ENCODE results near the gene CP. TPM values are rescaled to one million over a fixed set of nuclear protein-coding genes. Genes with fewer than 3 reads are reported as not detected.

CP gene
- total and polyA plus RNA-seq, 2 of the 13 experiments (the other 11 are each of a cell fraction or from before 2014, with no cell fraction given): 42.6 to 789 TPM

DNA sequence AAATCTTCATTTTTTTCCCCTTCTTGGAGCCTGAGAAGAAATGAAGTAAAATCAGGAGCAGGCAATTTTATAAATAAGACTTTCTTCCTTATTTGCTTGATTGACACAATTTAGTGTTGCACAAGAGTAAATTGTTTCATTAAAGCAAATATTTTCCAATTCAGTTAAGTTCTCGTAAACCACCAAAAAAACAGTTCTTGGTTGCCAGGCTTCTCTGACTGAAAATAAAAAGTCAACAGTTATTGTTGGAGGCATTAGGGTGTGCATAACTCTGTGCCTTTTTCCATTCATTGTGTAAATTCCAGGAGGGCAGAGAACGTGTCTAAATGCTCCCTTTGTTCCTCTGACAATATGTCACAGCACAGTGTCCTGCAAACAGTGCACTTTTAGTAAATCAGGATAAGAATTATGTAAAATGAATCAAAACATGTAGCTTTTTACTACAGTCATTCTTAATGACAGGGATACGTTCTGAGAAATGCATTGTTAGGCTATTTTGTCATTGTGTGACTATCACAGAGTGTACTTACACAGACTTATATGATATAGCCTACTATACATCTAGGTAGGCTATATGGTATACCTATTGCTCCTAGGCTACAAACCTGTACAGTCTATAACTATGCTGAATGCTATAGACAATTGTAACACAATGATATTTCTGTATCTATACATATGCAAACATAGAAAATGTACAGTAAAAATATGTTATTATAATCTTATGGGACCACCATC lies at the start of gene CP (continued):
- TF ChIP-seq POLR2G (IDR thresholded peaks at IDR 0.05; ENCODE audit: low read depth, low read length) (peak; percentile 54), KMT2B (CRISPR knock-in tag; IDR thresholded peaks at IDR 0.05) (peak; percentile 32; the same call in 1 of the 2 replicates), ARNT2 (CRISPR knock-in tag; IDR thresholded peaks at IDR 0.05; ENCODE audit: low read depth) (no peak), KDM5A (IDR thresholded peaks at IDR 0.05; ENCODE audit: borderline replicate concordance, low read length) (peak; percentile 54; the same call in 1 of the 2 replicates), ZMYM2 (CRISPR knock-in tag; IDR thresholded peaks at IDR 0.05) (no peak), POLR2AphosphoS5 (IDR thresholded peaks at IDR 0.05; ENCODE audit: low read depth, low read length) (peak; percentile 70), ZFP1 (CRISPR knock-in tag; IDR thresholded peaks at IDR 0.05) (no peak), SRSF9 (IDR thresholded peaks at IDR 0.05; ENCODE audit: borderline replicate concordance, insufficient read depth, low read depth, low read length, poor library complexity, severe bottlenecking) (no peak), HNRNPUL1 (IDR thresholded peaks at IDR 0.05; ENCODE audit: low read depth, low read length) (no peak), ZNF883 (CRISPR knock-in tag; IDR thresholded peaks at IDR 0.05; ENCODE audit: not compliant biosample characterization) (no peak), HMG20B (CRISPR knock-in tag; conservative IDR thresholded peaks at IDR 0.05) (0 out of 2 replicates have a peak, but pooled peaks have one; percentile 14), ZFY (CRISPR knock-in tag; IDR thresholded peaks at IDR 0.05) (no peak), ZNF772 (CRISPR knock-in tag; IDR thresholded peaks at IDR 0.05) (0 out of 2 replicates have a peak, but pooled peaks have one; percentile 21), TBX3 (IDR thresholded peaks at IDR 0.05; ENCODE audit: borderline replicate concordance) (peak; percentile 53; the same call in 1 of the 2 replicates), PITX1 (CRISPR knock-in tag; IDR thresholded peaks at IDR 0.05) (peak; percentile 80; the same call in 1 of the 2 replicates)
- TF ChIP-seq, protein P1, sequence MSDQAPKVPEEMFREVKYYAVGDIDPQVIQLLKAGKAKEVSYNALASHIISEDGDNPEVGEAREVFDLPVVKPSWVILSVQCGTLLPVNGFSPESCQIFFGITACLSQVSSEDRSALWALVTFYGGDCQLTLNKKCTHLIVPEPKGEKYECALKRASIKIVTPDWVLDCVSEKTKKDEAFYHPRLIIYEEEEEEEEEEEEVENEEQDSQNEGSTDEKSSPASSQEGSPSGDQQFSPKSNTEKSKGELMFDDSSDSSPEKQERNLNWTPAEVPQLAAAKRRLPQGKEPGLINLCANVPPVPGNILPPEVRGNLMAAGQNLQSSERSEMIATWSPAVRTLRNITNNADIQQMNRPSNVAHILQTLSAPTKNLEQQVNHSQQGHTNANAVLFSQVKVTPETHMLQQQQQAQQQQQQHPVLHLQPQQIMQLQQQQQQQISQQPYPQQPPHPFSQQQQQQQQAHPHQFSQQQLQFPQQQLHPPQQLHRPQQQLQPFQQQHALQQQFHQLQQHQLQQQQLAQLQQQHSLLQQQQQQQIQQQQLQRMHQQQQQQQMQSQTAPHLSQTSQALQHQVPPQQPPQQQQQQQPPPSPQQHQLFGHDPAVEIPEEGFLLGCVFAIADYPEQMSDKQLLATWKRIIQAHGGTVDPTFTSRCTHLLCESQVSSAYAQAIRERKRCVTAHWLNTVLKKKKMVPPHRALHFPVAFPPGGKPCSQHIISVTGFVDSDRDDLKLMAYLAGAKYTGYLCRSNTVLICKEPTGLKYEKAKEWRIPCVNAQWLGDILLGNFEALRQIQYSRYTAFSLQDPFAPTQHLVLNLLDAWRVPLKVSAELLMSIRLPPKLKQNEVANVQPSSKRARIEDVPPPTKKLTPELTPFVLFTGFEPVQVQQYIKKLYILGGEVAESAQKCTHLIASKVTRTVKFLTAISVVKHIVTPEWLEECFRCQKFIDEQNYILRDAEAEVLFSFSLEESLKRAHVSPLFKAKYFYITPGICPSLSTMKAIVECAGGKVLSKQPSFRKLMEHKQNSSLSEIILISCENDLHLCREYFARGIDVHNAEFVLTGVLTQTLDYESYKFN (CRISPR knock-in tag; conservative IDR thresholded peaks at IDR 0.05): peak; percentile 63
- TF ChIP-seq, protein P2, sequence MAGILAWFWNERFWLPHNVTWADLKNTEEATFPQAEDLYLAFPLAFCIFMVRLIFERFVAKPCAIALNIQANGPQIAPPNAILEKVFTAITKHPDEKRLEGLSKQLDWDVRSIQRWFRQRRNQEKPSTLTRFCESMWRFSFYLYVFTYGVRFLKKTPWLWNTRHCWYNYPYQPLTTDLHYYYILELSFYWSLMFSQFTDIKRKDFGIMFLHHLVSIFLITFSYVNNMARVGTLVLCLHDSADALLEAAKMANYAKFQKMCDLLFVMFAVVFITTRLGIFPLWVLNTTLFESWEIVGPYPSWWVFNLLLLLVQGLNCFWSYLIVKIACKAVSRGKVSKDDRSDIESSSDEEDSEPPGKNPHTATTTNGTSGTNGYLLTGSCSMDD (CRISPR knock-in tag; IDR thresholded peaks at IDR 0.05): no peak
- TF ChIP-seq, protein P3, sequence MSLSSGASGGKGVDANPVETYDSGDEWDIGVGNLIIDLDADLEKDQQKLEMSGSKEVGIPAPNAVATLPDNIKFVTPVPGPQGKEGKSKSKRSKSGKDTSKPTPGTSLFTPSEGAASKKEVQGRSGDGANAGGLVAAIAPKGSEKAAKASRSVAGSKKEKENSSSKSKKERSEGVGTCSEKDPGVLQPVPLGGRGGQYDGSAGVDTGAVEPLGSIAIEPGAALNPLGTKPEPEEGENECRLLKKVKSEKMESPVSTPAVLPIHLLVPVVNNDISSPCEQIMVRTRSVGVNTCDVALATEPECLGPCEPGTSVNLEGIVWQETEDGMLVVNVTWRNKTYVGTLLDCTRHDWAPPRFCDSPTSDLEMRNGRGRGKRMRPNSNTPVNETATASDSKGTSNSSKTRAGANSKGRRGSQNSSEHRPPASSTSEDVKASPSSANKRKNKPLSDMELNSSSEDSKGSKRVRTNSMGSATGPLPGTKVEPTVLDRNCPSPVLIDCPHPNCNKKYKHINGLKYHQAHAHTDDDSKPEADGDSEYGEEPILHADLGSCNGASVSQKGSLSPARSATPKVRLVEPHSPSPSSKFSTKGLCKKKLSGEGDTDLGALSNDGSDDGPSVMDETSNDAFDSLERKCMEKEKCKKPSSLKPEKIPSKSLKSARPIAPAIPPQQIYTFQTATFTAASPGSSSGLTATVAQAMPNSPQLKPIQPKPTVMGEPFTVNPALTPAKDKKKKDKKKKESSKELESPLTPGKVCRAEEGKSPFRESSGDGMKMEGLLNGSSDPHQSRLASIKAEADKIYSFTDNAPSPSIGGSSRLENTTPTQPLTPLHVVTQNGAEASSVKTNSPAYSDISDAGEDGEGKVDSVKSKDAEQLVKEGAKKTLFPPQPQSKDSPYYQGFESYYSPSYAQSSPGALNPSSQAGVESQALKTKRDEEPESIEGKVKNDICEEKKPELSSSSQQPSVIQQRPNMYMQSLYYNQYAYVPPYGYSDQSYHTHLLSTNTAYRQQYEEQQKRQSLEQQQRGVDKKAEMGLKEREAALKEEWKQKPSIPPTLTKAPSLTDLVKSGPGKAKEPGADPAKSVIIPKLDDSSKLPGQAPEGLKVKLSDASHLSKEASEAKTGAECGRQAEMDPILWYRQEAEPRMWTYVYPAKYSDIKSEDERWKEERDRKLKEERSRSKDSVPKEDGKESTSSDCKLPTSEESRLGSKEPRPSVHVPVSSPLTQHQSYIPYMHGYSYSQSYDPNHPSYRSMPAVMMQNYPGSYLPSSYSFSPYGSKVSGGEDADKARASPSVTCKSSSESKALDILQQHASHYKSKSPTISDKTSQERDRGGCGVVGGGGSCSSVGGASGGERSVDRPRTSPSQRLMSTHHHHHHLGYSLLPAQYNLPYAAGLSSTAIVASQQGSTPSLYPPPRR (CRISPR knock-in tag; IDR thresholded peaks at IDR 0.05; ENCODE audit: borderline replicate concordance): 0 out of 2 replicates have a peak, but pooled peaks have one; percentile 36
- TF ChIP-seq, protein P4, sequence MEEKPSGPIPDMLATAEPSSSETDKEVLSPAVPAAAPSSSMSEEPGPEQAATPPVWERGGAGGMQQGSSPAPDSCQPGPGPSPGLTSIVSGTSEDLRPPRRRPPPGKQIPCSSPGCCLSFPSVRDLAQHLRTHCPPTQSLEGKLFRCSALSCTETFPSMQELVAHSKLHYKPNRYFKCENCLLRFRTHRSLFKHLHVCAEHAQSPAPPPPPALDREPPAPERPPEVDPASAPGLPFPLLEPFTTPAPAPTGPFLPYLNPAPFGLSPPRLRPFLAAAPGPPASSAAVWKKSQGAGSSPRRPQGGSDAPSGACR (CRISPR knock-in tag; IDR thresholded peaks at IDR 0.05): 0 out of 2 replicates have a peak, but pooled peaks have one; percentile 38

All from HepG2 (cell line).